Stimulated activated CD8-positive, alpha-beta memory T cell treated with anti-CD3 and anti-CD28 coated beads, Interleukin-12 subunit alpha, Interleukin-12 subunit beta, amount 100 ng/mL, for 4 hours (primary cell): ENCODE results near the gene NAA16.
"Not testable (repeated sequence)": the region's sequence is repeated elsewhere in the genome, so short reads cannot be mapped to it uniquely, and the experiment has no call there.

Source experiments
- DNase-seq: peaks from one replicate; pipeline ENCODE4 v3.0.0-alpha.2; 2020; ENCODE audit warnings: low read depth

The NAA16 gene

DNA sequence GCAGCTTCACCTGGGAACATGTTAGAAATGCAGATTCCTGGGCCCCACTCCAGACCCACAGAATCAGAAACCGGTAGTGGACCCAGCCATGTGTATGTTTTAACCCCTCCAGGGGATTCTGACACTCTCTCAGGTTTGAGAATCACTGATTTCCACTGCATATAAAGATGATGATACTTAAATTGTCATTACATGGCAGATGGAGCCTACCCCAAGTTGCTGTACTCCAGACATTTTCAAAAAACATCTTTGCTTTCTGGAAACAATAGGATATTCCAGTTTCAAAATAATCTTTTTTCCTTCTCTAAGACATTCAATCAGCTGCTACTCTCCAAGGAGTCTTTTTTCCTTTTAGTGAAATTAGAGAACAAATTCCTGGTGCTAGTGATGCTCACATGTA is 97.7 kb downstream of the NAA16 start:
- DNase-seq = no peak

DNA sequence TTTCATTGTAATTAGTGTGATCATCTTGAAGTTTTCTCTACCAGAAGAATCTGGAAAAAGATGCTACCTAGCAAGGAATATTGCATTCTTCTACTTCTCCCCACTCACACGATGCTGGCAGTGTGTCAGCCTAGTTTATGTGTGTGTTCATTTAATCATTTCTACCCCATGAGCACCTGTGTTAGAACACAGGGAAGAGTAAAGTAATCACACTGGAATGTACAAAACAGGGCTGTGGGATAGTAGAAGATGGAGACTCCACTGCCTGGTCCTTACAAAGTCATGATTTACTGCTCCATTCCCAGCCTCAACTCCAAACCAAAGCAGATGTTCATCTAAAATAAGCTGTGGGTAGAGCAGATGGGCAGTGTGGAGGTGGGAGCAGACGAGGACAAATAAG is 98.5 kb downstream of the NAA16 start:
- DNase-seq = no peak

DNA sequence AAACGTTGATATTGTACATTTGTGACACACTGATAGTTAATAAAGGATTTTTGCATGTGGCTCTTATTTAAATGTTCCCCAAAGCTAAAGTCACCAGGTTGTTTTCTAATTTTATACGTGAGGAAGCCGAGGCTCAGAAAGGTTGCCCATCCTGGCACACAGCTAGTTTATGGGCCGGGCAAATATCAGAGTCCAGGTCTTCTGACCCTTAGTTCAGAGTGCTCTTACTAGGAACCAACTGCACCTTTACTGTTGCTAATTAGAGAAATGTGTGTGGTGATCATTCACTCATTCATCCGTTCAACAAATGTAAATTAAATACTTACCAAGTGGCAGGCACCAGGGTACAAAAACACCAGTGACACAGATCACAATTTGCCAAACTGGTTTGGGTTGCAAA is 100.0 kb downstream of the NAA16 start:
- DNase-seq = no peak

GRCh38 chr13:41411522-41411921 is 100.5 kb downstream of the NAA16 start:
- no peak for DNase-seq

GRCh38 chr13:41413872-41414271 is 102.8 kb downstream of the NAA16 start:
- no peak for DNase-seq

- DNase-seq = no peak
Measured at GRCh38 chr13:41416276-41416675, 105.2 kb downstream of the NAA16 start.

DNA sequence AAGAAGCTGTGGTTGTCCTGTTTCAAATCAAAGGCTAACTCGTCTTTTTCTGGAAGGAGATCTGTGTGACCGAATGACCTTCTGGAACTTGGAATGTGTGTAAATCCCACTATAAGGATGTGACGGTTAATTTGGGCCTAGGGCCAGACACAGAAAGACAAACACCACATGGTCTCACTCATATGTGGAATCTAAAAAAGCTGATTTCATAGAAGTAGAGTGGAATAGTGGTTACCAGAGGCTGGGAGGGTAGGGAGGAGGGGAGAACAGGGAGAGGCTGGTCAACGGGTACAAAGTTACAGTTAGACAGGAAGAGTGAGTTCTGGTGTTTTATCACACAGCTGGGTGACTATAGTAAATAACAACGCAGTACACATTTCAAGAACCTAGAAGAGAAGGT is 107.0 kb downstream of the NAA16 start:
- DNase-seq = no peak

- no peak for DNase-seq
Measured at GRCh38 chr13:41418731-41419130, 107.7 kb downstream of the NAA16 start.

DNA sequence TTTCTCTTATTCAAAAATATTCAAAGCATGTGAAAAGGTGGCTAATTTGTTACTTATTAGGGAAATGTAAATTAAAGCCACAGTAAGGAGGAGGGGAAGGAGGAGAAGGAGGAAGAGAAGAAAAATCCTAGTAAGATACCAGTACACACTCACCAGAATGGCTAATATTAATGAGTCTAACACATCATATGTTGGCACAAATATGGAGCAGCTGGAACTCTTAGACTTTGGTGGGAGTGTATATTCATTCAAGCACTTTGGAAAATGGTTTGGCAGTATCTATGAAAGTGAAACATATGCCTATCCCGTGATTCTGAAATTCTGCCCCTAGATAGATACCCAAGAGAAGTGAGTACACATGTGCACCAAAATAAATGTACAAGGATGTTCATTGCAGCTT is 108.1 kb downstream of the NAA16 start:
- no peak for DNase-seq

DNA sequence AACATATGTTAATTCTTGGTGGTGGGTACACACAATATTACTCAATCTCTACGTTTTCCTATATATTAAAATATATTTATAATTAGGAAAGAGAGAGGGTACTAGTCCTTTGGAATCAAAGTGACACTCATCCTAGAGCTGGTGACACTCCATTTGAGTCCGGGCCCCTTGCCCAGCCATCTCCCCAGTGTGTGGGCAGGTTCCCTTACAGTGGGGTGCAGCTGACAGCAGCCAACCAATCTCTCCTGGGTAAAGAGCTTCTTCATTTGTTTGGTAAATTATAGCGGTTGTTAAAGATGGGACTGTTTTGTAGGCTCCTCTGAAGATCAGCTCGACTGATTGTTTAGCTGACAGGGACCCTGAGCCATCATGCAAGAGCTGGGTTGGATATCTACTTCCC is 109.1 kb downstream of the NAA16 start:
- DNase-seq = no peak

DNA sequence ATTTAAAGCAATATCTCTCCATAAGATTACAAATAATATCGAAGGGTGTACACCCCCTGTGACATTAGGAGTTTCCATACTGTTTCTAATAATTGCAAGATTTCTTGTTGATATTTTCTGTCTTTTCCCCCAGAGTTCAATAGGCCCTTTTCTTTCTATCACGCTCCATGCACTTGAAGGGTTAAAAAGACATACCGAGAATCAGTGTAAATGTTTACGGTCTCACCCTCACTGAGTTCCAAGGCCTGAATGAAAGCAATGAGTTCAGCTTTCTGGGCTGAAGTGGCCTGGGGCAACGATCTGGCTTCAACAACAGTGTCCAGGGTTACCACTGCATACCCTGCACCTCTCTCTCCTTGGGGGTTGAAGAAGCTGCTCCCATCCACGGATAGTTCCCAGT is 110.3 kb downstream of the NAA16 start:
- DNase-seq = not testable (repeated sequence)

DNA sequence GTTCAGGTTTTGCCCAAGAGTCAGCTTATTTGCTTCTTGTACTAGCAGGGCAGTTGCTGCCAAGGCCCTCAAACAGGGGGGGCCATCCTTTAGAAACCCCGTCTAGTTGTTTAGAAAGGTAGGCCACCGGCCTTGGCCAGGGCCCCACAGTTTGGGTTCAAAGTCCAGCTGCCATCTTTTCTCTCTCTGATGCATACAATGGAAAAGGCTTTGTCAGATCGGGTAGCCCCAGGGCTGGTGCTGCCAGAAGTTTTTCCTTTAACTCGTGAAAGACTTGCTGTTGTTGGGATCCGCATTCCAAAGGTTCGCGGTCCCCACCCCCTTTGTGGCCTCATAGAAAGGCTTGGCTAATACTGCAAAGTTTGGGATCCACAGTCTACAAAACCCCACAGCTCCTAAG is 110.9 kb downstream of the NAA16 start:
- DNase-seq = not testable (repeated sequence)

DNA sequence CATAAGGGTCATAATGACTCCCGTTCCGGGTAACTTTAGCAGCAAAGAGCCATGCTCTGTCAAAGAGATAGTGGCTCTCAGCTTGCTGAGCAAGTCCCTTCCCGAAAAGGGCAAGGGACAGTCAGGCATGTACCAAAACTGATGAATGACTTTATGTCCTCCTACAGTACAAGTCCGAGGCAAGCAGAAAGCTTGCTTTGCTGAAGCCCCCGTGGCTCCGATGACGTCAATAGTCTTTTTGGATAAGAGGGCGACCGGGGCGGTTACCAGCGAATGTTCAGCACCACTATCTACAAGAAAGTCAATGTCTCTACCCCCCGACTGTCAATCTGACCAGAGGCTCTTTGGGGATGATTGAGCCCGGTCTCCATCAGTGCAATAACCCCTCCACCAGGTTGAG is 112.2 kb downstream of the NAA16 start:
- DNase-seq = not testable (repeated sequence)

DNA sequence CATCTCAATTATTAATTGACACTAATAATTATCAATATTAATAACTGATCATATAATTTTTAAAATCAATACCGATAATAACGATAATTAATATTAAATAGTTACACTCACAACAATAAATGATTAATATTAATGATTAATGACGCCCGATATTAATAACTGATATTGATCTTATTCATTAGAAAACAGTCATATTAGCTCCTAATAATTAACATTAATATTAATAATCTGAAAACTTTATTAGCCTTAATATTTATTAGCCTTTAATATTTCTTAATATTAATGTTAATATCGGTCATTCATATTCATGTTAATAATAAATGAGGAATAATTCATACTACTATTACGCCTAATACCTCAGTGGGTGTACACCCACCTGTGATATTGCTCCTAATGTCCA is 113.6 kb downstream of the NAA16 start:
- DNase-seq = not testable (repeated sequence)

GRCh38 chr13:41426047-41426446 is 115.0 kb downstream of the NAA16 start:
- no peak for DNase-seq
